ENCODE data around the gene MYO5C.

The MYO5C gene

DNA sequence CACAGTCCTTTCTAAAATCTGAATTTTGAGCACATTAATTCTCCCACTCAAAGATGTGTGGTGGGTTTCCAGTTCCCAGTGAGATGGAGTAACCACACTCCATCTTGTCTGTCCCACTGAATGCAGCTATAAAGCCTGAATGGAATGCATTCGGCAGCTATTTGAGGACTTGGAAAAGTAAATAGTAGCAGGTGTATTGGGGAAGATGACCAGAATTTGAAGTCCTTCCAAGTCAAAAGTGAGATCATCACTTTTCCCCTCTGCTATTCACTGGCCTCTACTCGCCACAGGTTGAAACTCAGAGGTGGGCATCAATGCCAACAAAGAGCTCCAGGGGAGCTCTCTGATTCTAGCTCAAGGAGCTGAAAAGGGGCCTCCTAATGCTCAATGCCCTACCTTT lies 96.3 kb downstream of the MYO5C start:
- TF ChIP-seq POLR2A (IDR thresholded peaks at IDR 0.05; ENCODE audit: extremely low read depth, insufficient read length) (no peak), MYC (IDR thresholded peaks at IDR 0.05; ENCODE audit: low read depth, low read length) (no peak)
- TF ChIP-seq, protein P1, sequence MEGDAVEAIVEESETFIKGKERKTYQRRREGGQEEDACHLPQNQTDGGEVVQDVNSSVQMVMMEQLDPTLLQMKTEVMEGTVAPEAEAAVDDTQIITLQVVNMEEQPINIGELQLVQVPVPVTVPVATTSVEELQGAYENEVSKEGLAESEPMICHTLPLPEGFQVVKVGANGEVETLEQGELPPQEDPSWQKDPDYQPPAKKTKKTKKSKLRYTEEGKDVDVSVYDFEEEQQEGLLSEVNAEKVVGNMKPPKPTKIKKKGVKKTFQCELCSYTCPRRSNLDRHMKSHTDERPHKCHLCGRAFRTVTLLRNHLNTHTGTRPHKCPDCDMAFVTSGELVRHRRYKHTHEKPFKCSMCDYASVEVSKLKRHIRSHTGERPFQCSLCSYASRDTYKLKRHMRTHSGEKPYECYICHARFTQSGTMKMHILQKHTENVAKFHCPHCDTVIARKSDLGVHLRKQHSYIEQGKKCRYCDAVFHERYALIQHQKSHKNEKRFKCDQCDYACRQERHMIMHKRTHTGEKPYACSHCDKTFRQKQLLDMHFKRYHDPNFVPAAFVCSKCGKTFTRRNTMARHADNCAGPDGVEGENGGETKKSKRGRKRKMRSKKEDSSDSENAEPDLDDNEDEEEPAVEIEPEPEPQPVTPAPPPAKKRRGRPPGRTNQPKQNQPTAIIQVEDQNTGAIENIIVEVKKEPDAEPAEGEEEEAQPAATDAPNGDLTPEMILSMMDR (IDR thresholded peaks at IDR 0.05; ENCODE audit: low read depth, low read length), result no peak
- TF ChIP-seq, protein P2, sequence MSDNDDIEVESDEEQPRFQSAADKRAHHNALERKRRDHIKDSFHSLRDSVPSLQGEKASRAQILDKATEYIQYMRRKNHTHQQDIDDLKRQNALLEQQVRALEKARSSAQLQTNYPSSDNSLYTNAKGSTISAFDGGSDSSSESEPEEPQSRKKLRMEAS (IDR thresholded peaks at IDR 0.05; ENCODE audit: low read depth, low read length), result no peak
- no peak overlapping the region for H3K4me3 ChIP-seq (ENCODE audit: low read depth, low read length)
- no peak for DNase-seq (ENCODE audit: low read depth)

DNA sequence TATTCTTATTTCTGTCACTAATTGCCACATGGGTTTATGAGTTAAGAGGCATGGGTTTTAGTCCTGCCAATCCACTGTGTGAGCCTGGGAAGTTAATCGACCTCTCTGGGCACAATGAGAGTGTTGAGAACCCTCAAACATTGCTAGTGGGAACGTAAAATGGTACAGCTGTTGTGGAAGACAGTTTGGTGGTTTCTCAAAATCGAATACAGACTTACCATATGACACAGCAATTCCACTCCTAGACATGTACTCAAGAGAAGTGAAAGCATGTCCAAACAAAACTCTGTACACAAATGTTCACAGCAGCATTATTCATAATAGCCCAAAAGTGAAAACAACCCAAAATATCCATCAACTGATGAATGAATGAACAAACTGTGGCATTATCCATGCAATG lies 98.7 kb downstream of the MYO5C start:
- no peak overlapping the region for H3K4me3 ChIP-seq (ENCODE audit: low read depth, low read length)
- TF ChIP-seq, protein P1 (IDR thresholded peaks at IDR 0.05; ENCODE audit: low read depth, low read length), result no peak
- TF ChIP-seq POLR2A (IDR thresholded peaks at IDR 0.05; ENCODE audit: extremely low read depth, insufficient read length), result no peak
- TF ChIP-seq, protein P2 (IDR thresholded peaks at IDR 0.05; ENCODE audit: low read depth, low read length), result no peak
- TF ChIP-seq MYC (IDR thresholded peaks at IDR 0.05; ENCODE audit: low read depth, low read length), result no peak

DNA sequence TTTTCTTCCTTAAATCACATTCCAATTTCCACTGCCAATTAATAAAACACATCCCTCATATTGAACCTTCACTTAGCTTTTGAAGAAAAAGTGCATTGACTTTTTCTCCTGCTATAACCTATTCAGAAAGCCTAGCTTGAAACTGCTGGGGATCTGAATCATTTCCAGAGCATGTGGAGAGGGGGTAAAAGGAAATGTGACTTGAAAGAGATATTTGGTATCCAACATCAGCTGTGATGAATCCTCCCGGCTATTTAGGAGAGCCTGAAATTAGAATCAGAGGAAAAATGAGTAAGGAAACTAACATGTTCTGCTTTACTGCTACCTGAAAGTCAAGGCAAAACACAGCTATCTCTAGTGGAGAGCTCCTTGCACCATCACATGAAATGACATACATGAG lies 101.8 kb downstream of the MYO5C start:
- no peak overlapping the region for H3K4me3 ChIP-seq (ENCODE audit: low read depth, low read length)
- TF ChIP-seq MYC (IDR thresholded peaks at IDR 0.05; ENCODE audit: low read depth, low read length) (no peak), POLR2A (IDR thresholded peaks at IDR 0.05; ENCODE audit: extremely low read depth, insufficient read length) (no peak)
- TF ChIP-seq, protein P2 (IDR thresholded peaks at IDR 0.05; ENCODE audit: low read depth, low read length), result no peak
- TF ChIP-seq, protein P1 (IDR thresholded peaks at IDR 0.05; ENCODE audit: low read depth, low read length), result no peak
- no peak for DNase-seq (ENCODE audit: low read depth)

More for the DNA sequence above, 98.7 kb downstream of the MYO5C start:
- no peak for DNase-seq (ENCODE audit: low read depth)

DNA sequence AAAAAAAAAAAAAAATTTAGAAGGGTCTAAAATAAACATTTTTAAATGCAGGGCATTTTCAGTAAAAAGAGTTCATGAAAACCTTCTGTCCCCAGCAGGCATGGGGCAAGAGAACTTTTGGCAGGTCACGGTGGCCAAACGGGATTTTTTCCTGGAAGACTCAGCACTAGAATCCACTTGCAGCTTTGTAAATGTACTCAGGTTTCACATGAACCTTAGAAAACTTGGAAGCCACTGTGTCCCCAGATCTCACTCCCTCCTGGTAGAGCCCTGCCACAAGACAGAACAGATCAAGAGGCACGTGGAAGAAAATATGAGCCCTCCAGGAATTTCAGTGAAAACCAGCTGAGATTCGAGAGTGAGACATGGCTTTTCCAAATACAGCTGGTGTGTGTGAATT lies 102.3 kb downstream of the MYO5C start:
- DNase-seq (ENCODE audit: low read depth), result no peak
- H3K4me3 ChIP-seq (ENCODE audit: low read depth, low read length), result no peak overlapping the region
- TF ChIP-seq, protein P2 (IDR thresholded peaks at IDR 0.05; ENCODE audit: low read depth, low read length), result no peak
- TF ChIP-seq MYC (IDR thresholded peaks at IDR 0.05; ENCODE audit: low read depth, low read length), result no peak
- TF ChIP-seq POLR2A (IDR thresholded peaks at IDR 0.05; ENCODE audit: extremely low read depth, insufficient read length), result no peak
- TF ChIP-seq, protein P1 (IDR thresholded peaks at IDR 0.05; ENCODE audit: low read depth, low read length), result no peak

DNA sequence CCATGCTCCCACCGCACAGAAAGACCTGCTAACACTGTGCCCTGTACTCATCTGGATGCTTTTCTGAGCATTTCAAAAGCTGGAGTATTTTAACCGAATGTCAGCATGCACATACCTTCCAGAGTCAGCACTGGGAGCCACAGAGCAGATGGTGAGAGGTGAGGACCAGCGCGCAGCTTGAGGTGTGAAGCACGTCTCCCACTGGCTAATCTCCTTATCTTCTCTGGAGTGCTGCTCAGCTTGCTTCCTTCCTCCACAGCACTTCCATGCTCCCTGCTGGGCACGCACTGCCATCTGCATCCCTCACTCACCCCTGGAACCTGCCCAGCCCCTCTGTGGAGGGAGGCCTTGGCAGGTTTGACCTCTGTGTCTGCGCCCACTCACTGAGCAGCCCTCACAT lies 104.4 kb downstream of the MYO5C start, which contains the start of gene GNB5:
TSS of gene GNB5 (minus strand) at position 186 of the 400 bp plus-strand sequence. CDS start 6,716 bp downstream, outside the sequence.
- TF ChIP-seq, protein P1 (IDR thresholded peaks at IDR 0.05; ENCODE audit: low read depth, low read length), result no peak
- H3K4me3 ChIP-seq (ENCODE audit: low read depth, low read length), result no peak within 1 kb of the TSS
- no peak for DNase-seq (ENCODE audit: low read depth)

Data from NB4 (cell line).